RKO (cell line): ENCODE measurements around the gene TRIM41.
A peak's percentile ranks its signal among the peaks of the same experiment; 100 is the strongest.
"Not testable (repeated sequence)": the region's sequence is repeated elsewhere in the genome, so short reads cannot be mapped to it uniquely, and the experiment has no call there.

ENCODE experiments used
- DNase-seq: peaks from one replicate; pipeline ENCODE4 v3.0.0-alpha.2; 2016; ENCODE audit warnings: low spot score

Gene TRIM41

DNA sequence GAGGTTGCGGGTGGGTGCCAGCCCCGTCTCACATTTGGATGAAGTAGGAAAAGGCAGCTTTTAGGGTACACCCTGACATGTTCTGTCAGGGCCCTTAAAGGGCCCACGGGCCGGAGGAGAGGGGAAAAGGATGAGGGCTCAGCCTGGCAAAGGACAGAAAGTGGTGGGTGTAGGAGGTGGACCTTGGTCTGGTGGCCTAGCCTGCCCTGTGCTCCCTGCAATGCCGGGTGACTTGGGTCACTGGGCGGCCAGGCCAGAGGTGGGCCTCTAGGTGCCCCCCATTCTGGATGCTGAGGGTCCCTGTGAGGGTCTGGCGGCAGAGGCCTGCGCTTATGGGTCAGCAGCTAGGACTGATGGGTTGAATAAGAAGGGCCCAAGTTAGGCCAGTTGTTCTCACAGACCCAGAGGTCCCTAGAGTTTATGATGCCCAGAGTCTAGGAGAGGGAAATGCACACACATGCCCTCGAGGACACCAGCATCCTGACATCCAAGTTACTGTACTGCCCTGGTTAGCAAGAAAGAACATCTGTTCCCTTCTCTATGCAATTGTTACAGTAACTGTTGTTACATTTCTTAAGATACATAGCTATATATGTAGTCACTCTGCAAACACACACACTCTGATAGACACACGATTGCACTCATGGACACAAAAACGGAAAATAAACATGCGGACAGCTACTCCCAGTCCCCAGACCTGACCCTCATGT, 30.6 kb upstream of the TRIM41 start:
- DNase-seq = peak; percentile 41

DNA sequence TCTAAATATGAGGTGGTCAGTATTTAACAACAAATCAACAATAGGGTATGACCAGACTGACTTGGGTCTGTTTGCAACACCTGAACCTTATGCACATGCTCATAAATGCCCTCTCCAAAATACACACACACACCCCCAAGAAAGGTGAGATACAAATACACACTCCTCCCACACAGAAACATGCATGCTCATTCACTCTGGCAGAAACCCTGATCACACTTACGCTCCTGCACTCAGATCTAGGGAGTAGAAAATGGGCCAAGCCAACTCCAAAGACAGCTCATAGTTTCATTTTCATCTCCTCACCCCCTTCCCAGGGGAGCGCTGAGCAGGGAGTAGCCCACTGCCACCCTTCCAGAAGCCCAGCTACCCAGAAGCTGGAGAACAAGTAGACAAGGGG, 29.4 kb upstream of the TRIM41 start:
- no peak for DNase-seq

DNA sequence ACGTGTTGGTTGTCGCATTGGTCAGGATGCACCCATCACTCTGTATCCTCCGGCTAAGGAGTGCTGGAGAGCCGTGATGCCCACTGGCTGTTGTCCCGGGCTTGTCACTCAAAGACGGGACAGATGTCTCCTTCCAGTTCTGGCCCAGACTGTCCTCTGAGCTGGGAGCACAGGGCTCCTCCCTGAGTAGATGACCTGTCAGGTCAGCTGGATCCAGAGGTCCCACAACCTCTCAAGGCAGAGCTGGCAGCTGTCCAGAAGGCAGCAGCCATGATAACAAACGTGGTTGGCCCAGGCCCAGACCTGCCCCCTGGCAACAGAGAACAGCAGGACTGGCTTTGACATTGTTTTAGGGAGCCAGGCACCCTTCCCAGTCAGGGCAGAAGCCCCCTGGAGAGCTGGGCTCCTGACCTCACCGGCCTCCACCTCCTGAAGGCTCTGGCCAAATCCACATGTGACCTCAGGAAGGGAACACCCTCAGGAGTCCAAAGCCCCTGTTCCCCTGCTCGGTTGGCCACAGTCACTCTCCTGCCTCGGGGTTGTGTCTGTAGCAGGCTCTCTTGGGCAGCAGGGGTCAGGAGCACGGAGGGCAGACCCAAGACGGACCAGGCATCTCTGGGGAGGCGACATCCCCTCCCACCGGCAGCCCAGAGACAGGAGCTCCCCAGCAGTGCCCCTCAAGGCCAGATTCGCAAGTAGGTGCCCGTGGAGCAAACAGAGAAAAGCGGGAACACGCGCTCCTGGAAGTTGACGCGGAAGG, 28.4 kb upstream of the TRIM41 start:
- no peak for DNase-seq

DNA sequence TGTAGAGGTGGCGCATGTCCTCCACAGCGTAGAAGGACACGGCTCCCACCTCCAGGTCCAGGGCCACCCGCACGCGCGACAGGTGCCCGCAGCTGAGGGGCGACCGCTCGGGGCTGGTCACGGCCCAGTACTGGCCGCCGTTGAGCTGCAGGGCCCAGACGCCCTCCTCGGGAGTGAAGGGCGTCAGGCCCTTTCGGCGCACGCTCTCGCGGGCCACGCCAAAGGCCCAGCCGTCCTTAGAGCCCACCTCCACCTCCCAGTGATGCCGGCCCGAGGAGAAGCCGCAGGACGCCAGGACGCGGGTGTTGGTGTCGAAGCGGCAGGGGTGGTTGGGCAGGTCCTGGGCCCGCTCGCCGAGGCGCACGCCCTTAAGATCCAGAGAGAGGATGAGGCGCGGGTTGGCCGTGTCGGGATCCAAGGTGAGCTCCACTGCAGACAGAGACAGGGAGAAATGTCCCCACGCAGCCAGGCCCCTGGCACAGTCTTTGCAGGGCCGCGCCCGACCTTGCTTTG, 27.8 kb upstream of the TRIM41 start:
- no peak for DNase-seq

DNA sequence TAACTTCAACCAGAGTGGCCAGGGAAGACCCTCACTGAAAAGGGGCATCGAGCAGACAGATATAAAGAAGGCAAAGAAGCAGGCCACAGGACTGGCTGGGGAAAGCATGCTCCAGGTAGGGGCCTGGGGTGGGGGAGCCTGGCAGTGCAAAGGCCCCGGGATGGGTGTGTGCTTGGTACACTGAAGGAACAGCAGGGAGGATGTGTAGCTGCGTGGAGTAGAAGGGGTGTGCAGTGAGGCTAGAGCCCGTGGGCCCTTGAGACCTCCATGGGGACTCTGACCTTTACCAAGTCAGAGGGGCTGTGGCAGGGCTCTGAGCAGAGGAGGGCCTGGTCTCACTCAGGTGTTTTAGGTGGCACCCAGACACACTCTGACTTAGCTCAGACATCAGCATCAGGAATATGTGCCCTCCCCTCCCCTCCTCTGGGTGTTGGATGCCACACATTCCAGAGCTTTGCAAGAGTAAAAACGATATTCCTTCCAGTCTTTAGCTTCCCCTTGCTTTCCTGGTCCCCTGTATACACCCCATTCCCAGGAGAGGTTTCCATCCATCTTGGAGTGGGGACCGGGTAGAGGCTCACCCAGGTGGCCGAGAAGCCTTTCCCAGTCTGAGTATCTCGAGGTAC, 25.6 kb upstream of the TRIM41 start:
- no peak for DNase-seq

DNA sequence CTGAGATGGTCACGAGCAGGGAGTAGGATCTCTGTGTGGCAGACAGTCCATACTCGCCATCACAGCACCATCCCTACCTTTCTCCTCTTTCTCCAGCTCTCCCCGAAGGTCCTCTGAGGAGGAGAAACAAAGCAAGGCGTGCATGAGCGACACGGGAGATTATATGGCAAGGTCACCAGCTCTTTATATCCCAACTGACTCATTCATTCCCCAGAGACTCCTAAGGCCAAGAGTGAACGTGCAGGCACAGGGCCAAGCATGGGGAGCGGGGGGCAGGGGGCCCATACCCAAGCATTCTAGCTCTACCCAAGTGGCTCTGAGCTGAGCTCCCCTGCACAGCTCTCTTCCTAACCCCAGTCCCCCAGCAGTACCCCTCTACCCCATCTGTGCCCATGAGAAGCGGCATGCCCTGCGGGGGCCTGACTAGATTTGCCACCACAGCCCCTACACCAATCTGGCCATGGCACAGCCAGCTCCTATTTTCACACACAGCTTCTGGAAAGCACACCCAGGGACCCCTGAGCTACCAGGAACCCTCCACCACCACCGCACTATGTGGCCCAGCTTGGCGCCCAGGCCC, 24.9 kb upstream of the TRIM41 start:
- DNase-seq = no peak

DNA sequence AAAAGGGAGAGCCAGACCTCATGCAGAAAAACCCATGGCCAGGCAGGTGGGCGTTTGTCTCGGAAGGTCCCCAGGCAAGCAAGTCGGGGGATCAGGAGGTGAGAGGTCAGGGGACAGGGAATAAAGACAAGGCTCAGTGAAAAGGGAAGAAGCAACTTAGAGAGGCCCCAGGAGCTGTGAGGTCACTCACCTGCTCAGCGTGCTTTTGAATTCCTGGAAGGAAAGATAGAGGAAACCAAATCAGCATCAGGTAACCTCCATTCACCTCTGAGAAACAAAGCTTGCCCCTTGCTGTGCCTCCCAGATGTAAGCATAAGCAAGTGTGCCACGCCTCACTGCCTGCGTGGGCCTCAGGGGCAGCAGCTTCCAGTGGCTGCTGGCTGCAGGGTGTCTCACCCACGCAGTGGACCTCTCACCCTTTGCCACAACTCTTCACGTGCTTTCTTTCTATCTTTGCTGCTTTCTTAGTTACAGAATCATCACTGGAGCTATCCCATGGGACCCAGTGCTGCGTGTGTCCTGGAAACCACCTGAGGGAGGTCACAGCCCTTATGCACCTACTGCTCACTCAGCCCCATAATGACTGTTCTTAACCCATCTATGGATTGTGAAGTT, 24.1 kb upstream of the TRIM41 start:
- no peak for DNase-seq

DNA sequence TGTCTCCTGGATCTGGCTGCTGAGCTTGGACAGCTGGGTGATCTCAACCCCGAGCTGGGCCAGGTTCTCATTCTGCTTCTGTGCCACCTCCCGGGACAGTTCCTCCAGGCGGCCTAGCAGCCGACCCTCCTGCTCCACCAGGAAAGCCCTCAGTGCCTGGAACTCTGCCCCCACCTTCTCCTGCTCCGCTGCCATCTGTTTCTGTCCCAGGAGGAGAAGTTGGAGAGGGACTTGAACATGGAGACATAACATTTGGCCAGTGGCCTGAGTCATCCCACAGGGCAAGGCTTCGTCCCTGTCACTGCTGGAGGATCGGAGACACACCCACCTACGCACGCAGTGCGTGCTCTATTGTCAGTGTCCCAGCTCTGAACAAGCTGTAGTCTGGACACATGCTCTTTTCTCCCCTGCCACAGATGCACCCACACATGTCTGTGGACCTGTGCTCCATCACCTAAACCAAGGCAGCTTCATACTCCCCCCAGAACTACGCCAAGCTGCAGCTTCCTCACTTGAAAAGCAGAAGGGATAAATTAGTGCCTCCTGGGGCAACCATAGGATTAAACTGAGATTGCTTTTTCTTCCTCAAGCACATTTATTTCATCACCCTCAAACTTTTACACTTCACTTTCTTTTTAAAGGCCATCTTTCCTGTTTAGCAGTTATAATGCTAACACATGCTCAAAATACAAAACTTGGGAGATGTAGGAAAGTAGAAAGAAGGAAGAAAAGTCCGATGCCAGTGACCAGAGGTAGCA, 23.0 kb upstream of the TRIM41 start:
- DNase-seq = no peak

DNA sequence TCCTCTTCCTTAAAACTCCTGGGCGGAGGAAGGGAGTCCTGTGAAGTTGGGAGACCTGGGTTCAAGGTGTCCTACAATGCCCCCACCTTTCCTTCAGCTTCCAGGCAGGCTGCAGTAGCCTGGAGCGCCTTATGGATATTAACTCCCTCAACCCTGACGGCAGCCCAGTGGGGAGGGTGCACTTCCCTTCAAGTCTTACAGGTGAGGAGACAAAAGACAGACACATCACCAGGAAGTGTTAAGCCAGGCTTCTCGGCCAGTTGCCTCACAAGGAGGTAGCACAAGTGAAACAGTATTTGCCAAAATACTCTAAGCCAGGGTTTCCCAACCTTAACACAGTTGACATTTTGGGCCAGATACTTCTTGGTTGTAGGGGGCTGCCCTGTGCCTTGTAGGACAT, 22.3 kb upstream of the TRIM41 start:
- DNase-seq = no peak

DNA sequence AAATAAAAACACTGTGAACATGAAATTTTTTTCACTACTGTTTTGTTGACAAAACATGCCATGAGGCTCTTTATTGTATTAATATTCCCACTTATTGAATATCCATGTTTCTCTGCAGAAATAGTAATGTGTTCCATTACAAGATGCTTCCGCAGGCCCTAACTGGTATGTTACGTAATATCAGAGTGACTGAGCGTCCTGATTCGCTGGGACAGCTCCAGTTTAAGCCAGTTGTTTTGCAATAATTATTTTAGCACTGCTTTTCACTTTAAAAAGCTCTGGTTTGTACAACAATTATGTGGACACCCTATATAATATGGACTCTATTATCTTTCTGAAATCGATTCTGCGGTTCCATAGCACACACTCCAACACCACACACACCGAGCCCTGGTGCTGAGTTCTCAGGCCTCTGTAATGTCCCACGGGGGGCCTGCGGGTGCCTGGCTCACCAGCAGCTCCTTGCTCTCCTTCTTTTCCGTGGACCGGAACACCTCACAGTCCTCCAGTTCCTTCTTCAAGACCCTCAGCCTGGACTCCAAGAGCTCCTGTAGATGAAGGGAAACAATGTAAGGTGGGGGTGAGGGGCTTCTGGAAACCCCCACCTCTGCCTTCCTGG, 19.9 kb upstream of the TRIM41 start:
- no peak for DNase-seq

DNA sequence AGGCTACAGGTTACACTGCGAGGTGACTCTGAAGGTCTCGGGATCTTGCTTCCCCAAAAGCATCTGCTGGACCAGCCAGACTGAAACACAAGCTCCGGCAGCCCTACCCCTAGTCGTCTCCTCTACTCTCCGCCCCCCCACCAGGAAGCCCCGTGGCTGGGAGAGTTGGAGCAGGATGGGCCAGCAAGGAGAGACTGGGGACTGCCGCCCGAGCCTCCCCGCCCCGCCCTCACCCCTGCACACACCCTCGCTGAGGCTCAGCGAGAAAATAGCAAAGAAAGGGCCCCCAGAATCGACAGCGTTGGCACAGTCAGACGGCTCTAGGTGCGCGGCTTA, 19.3 kb upstream of the TRIM41 start:
- peak; percentile 32 for DNase-seq

DNA sequence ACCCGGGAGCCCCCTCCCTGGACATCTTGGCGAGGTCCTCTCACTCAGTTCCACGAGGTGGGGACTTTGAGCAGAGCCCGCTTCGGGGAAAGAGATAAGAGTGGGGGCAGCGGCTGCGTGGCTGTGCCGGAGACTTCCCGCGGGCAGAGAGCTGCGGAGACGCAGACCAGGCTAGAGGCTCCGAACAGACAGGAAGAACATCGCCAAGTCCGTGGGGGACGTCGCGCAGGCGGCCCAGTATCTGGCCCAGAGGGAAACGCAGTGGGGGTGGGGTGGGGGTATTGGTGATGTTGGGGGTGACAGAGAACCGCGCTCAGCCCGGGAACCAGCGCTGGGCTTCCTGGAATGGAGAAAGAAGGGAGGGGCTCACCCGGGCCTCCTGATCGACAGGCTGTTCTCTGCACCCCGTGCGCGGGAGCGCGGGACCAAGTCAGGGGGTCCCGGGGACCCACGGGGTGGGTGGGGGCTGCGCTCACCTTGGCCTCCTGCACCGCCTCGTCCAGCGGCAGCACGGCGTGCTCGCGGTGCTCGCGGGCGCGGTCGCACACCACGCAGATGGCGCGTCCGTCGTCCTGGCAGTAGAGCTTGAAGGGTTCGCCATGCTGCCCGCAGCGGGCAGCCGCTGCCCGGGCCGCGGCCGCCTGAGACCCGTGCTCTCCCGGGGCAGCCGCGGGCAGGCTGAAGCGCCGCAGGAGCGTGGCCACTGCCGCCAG, 18.8 kb upstream of the TRIM41 start:
- DNase-seq = no peak

DNA sequence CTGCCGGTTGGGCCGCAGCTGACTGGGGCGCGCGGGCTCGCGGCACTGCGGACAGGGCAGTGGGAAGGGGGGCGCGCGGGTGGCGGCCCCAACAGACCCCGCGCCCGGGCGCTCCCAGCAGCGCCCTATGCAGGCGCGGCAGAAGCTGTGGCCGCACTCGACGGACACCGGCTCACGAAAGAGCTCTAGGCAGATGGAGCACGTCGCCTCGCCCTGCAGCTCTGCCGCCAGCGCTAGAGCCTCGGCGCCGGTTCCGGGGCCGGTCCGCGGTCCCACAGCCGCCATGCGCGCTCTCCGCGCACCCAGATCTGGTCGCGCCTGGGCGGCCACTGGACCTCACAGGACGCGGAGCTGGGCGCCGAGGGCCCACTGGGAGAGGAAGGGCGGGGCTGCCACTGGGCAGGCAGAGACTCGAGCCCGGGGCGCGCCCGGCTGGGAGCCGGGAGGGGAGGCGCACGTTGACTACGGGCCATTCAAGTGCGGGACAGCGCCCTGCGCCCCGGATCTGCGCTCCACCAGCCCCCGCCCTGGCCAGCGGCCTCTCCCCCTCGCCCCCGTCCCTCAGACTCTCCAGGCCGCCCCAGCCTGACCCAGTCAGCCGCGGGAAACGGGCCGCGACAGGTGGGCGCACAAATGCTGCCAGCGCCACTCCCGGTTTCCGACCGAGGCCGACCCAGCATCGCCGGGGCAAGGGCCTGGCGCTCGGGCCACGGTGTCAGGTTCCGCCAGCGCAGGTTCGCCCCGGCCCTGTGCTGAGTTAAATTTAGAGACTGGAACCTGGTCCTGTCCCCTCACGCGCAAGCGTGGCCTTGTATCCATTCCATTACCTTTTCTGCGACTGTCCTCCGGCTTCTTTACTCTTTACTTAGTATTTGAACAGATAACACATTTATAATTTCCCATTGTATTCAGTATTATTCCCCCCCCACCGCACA, 18.0 kb upstream of the TRIM41 start, which contains the start of gene TRIM7:
Gene TRIM7, minus strand, starts transcription at position 371 of the 935 bp plus-strand sequence. Its CDS starts 86 bp downstream, at position 285.
- peak; percentile 33 for DNase-seq

DNA sequence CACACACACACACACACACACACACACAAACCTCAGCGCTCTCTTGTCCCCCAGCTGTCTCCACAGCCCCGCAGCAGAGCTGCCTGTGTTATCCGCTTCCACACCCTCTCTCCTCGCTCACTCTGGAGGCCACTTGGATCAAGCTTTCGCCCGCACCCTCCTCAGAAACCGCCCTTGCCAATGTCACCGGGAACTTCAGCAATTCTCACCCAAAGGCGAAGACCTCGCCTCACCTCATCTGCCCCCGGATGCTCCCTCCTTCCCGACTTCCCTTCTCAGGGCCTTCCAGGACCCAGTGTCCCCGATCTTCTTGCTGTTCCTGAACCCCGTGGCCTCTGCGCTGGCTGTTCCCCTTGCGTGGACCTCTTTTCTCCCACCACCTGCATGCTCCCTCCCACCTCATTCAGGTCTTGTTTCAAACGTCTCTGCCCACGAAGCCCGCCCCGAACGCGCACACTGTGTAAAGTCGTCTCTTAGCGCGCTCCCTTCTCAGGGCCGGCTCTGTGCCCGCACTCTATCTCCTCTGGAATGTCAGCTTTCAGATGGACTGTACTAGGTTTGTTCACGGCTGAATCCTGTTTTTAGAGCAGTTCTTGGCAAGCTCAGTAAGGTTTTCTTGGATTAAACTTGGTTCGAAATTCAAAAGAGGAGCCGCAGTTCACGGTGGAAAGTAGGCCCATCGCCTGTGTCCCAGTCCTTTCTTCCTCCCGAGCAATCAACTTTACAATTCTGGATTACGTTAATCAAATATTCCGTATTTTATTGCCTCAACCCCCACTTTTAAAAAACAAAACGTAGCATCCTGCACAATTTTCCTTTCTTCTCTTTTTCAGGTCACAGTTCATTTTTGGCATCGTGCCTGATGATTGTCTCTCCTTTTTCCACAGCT, 17.1 kb upstream of the TRIM41 start:
- peak; percentile 49 for DNase-seq

DNA sequence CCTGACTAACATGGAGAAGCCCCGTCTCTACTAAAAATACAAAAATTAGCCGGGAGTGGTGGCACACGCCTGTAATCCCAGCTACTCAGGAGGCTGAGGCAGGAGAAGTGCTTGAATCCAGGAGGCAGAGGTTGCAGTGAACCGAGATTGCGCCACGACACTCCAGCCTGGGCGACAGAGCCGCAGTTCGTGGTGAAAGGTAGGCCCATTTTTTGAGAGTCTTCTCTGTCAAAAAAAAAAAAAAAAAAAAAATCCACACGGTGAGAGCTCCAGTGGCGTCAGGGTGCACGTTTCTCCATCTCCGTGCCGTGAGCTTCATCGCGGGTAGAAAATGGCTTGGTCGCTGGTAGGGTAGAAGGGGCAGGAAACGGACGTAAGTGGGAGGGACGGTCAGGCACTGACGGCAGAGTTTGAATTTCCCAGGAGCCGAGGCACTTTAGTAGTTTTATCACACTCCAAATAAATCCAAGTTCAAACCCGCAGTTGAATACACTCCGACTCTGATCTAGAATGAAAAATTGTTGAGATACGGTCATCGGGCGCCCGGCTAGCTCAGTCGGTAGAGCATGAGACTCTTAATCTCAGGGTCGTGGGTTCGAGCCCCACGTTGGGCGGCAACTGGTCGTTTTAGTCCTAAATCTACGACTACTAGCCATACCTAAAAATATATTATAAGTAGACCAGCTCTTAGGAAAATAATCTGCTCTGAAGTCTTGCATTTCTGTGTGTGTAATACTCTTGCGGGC, 15.7 kb upstream of the TRIM41 start:
- DNase-seq = peak; percentile 94

DNA sequence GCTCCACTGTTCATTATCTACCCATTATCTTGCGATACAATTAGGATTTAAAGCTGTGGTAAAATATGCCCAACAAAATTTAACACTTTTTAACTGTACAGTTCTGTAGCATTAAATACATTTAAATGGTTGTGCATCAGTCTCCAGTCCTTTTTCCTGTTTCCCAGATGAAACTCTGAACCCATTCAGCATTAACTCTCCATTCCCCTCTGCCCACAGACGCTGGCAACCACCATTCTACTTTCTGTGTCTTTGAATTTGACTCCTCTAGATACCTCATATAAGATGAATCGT, 15.2 kb upstream of the TRIM41 start:
- no peak for DNase-seq

DNA sequence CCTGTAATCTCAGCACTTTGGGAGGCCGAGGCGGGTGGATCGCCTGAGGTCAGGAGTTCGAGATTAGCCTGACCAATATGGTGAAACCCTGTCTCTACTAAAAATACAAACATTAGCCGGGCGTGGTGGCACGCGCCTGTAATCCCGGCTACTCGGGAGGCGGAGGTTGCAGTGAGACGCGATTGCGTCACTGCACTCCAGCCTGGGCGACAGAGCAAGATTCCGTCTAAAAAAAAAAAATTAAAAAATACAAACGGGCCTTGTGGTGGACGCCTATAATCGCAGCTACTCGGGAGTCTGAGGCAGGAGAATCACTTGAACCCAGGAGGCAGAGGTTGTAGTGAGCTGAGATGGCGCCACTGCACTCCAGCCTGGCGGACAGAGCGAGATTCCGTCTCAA, 14.1 kb upstream of the TRIM41 start:
- not testable (repeated sequence) for DNase-seq

DNA sequence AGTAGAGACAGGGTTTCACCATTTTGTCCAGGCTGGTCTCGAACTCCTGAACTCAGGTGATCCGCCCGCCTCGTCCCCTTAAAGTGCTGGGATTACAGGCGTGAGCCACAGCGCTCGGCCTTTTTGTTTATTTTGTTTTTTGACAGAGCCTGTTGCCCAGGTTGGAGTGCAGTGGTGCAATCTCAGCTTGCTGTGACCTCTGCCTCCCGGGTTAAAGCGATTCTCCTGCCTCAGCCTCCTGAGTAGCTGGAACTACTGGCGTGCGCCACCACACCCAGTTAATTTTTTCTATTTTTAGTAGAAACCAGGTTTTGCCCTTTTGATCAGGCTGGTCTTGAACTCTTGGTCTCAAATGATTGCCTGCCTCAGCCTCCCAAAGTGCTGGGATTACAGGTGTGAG, 12.9 kb upstream of the TRIM41 start:
- DNase-seq = not testable (repeated sequence)
